GM19193 (cell line): ENCODE measurements around the gene ADAM33.

Experiments
- POLR2A ChIP-seq: IDR thresholded peaks from 4 replicates; pipeline ENCODE4 v1.6.1; 2011; ENCODE audit not compliant: insufficient read depth, insufficient read length; ENCODE audit errors: extremely low read depth

The ADAM33 gene

GRCh38 chr20:3681931-3682781 lies at the start of gene ADAM33:
Gene ADAM33 (minus strand): TSS chr20:3682010. CDS start chr20:3682004, 6 bp downstream.
- no peak for TF ChIP-seq POLR2A

GRCh38 chr20:3730803-3731672 lies 49.2 kb upstream of the ADAM33 start:
- TF ChIP-seq POLR2A, result no peak

GRCh38 chr20:3729811-3730540 lies 48.2 kb upstream of the ADAM33 start:
- TF ChIP-seq POLR2A, result no peak

- no peak for TF ChIP-seq POLR2A
These were observed 47.6 kb upstream of the ADAM33 start for GRCh38 chr20:3729378-3729777.

GRCh38 chr20:3728876-3729275 lies 47.1 kb upstream of the ADAM33 start:
- TF ChIP-seq POLR2A, result no peak

GRCh38 chr20:3728354-3728753 lies 46.5 kb upstream of the ADAM33 start:
- no peak for TF ChIP-seq POLR2A

GRCh38 chr20:3727401-3728021 lies 45.7 kb upstream of the ADAM33 start:
- TF ChIP-seq POLR2A, result no peak

- no peak for TF ChIP-seq POLR2A
These were observed 42.5 kb upstream of the ADAM33 start for GRCh38 chr20:3724356-3724755.

- TF ChIP-seq POLR2A, result no peak
These were observed 41.5 kb upstream of the ADAM33 start for GRCh38 chr20:3723284-3723683.

- no peak for TF ChIP-seq POLR2A
These were observed 40.1 kb upstream of the ADAM33 start for GRCh38 chr20:3721912-3722311.

- no peak for TF ChIP-seq POLR2A
These were observed 38.8 kb upstream of the ADAM33 start for GRCh38 chr20:3720626-3721025.

GRCh38 chr20:3720068-3720467 lies 38.3 kb upstream of the ADAM33 start:
- TF ChIP-seq POLR2A, result no peak

GRCh38 chr20:3719046-3719445 lies 37.2 kb upstream of the ADAM33 start:
- TF ChIP-seq POLR2A, result no peak

GRCh38 chr20:3716195-3716834 lies 34.5 kb upstream of the ADAM33 start:
- TF ChIP-seq POLR2A, result no peak
